Forelimb muscle (tissue), 1 donor: ENCODE results near the gene GFER. TPM values are rescaled to one million over a fixed set of nuclear protein-coding genes. Genes with fewer than 3 reads are reported as not detected.
"Not testable (repeated sequence)": the region's sequence is repeated elsewhere in the genome, so short reads cannot be mapped to it uniquely, and the experiment has no call there.

Experiments
- DNase-seq: peaks from one replicate; pipeline ENCODE4 v3.0.0-alpha.2; 2013; ENCODE audit warnings: low read depth
- polyA plus RNA-seq: library from polyadenylated mRNA; unstranded; fragments of 120-200 nt; gene quantifications from one replicate; pipeline ENCODE4 v1.2.1, GENCODE V29; 2013; ENCODE audit not compliant: insufficient read length

The GFER gene
- polyA plus RNA-seq, 1 donor = 16.2 TPM

DNA sequence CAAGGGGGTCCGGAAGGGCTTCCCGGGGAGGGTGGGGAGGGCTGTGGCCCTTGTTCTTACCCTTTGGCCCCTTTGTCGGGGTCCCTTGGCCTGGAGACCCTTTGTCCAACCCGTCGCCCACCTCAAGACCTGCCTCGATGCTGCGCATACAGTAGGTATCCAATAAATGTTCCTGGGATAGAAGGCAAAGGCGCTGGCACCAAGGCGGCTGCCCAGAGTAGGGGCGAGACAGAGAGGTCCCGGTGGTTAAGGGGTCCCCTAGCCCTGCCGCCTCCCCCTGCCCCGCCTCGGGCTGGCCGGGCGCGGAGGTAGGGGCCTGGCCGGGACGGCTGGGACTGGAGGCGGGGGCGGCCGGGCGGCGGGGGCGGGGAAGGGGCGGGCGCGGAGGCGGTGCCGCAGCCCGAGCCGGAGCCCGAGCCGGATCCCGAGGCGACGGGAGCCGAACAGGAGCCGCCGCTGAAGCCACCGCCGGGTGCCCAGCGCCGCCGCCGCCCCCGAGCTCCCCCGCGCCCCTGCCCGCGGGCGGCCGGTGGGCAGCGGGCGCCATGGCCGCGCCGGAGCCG, 42.5 kb downstream of the GFER start, which contains the start of gene NHERF2:
TSS of gene NHERF2 (plus strand) at position 442 of the 563 bp plus-strand sequence. CDS start at position 546, 104 bp downstream.
- no peak for DNase-seq

DNA sequence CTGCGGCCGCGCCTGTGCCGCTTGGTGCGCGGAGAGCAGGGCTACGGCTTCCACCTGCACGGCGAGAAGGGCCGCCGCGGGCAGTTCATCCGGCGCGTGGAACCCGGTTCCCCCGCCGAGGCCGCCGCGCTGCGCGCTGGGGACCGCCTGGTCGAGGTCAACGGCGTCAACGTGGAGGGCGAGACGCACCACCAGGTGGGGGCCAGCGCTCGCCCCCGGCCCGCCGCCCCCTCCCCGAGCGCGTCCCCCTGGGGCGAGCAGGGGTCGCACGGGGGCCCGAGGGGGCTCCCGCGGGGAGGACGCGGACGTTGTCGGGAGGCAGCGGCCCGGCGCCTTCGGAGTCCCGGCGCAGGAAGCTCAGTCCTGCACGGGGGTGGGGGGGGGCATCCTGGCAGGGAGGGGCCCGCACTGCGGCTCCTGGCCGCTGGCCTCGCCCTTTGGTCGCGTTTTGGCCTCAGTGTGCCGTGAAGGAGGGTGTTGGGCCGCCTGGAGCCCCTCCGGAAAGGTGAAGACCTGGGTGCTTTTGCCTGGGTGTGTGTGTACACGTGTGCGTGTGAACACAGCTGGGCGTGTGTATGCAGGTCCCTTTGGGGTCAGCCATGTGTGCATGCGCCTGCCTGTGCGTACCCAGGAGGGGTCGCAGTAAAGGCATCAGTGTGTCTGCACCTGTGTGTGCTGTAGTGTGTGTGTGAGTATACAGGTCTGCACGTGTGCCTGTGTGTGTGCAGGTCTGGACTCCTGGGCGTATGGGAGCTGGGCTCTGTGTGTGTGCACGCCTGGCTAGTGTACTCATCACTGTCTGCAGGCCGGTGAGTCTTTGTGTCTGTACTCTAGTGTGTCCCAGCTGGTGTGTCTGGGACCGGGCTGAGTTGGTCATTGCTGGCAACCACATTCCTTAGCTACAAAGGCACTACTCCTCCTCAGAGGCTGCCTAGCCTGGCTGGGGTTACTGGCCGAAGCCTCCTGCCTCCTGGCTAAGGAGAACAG, 43.3 kb downstream of the GFER start:
- DNase-seq = no peak

DNA sequence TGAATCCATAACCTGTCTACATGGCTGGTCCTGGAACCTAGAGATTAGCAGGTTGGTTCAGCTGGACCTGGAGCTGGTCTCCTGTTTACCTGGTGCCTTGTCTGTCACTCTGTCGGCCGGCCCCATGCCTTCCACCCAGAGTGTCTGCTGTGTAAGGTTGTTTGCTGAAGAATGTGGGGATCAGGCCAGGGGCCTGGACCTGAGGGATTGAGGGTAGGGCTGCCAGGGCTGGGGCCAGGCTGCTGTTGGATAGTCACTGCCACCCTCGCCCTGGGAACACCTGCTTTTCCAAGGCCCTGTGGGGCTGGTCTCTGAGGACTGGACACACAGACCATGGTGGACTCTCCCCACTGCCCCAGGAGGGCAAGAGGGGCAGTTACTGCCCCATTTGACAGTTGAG, 44.2 kb downstream of the GFER start:
- DNase-seq = no peak

DNA sequence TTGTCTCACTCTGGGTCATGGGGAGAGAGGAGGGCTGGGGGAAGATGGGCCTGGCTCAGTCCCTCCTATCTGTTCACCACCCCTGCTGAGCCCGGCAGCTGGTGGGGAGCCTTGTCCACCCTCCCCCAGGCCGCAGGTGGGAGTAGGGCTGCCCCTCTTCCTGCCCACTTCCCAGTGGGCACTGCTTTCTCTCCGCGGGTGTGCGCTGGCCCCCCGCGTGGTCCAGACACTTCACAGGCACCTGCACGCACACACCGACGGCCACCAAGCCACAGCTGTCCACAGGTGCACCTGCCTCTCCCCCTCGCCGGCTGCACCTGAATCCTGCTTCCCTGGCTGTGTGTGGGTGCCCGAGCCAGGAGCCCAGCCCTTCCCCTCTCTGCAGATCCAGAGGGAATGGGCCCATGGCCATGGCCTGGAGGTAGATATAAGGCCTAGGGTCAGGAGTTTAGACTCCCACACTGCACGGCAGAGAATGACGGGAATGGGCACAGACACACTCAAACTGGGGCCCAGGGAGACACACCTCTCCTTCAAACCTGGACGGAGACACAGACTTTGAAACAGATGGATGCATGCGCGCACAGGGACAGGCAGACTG, 44.7 kb downstream of the GFER start:
- no peak for DNase-seq

DNA sequence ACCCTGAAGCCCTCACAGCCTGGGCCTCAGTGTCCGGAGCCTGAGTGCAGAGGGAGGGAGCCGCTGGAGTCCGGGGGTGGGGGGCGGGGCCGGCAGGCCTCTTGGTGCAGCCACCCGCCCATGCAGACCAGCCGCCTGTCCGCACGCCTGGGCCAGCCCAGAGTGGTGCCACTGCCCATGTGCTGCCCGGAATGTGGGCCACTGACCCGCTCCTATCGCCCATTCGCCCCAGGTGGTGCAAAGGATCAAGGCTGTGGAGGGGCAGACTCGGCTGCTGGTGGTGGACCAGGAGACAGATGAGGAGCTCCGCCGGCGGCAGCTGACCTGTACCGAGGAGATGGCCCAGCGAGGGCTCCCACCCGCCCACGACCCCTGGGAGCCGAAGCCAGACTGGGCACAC, 45.4 kb downstream of the GFER start:
- DNase-seq = no peak

DNA sequence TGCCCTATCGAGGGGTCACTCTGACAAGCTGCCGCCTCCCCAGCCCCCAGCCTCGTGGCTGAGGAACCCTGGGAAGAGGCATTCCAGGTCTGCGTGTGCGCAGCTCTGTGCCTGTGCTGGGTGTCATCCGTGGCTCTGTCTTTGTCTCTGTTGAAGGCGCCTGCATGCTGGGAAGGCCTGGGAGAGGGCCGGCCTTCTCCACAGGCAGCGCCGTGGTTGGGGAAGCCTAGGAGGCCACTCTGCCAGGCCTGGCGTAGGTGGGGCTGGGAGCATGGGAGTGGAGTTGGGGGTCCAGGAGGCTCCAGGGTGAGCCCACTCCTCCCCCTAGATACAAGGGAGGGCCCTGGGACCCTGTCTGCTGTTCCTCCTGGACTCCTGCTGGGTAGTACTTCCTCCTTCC, 46.0 kb downstream of the GFER start:
- DNase-seq = no peak

DNA sequence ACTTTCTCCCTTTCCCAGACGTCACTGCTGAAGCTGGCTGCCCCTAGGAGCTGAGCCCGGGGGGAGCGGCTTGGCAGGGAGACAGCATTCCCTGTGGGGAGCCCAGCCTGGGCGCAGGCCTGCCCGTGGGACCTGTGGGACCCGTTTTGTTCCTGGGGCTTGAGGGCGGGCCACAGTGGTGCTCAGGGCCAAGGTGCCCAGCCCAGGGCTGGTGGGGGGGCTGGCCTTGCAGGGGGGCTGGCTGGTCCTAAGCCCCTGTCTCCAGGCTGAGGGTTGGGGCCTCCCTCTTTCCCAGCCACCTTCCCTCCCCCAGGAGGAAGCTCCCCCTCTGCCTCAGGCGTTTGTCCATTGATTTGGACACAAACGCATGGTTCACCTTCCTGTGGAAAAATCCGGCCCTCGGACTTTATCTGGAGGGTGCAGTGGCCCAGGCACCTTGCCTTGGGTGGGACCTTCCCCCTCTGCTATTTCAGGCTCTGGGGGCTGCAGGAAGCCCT, 47.1 kb downstream of the GFER start:
- DNase-seq = no peak

DNA sequence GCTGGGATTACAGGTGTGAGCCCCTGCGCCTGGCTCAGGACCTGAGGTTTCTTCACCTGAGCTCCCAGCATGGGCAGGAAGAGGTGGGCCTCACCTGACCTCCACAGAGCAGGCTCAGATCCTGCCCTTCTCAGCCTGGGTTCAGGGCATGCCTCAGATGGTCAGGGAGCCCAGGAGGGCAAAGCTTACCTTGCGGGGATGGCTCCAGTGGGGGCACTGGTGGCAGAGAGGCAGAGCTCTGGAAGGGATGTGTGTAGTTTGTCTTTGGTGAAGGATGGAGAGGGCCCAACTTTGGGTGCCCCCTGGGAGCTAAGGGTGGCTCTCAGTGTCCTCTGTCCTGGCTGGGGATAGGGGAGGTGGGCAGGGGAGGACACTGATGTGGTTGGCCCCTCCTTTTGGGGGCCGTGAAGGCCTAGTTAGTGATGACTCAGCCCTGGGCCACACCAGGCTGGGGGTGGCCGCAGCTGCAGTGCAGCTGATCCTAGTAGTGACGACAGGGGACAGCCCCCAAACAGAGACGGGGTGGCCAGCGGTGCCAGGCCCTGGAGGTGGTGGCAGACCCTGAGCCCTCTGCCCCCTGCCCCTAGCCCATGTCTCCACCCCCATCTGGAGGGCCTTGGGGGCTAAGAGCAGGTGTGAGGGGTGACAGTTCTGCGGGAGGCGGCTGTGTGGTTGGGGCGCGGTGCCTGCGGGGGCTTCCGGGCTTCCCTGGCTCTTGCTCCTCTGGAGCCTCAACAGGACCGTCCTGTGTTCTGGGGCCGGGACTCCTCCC, 48.5 kb downstream of the GFER start:
- DNase-seq = no peak

DNA sequence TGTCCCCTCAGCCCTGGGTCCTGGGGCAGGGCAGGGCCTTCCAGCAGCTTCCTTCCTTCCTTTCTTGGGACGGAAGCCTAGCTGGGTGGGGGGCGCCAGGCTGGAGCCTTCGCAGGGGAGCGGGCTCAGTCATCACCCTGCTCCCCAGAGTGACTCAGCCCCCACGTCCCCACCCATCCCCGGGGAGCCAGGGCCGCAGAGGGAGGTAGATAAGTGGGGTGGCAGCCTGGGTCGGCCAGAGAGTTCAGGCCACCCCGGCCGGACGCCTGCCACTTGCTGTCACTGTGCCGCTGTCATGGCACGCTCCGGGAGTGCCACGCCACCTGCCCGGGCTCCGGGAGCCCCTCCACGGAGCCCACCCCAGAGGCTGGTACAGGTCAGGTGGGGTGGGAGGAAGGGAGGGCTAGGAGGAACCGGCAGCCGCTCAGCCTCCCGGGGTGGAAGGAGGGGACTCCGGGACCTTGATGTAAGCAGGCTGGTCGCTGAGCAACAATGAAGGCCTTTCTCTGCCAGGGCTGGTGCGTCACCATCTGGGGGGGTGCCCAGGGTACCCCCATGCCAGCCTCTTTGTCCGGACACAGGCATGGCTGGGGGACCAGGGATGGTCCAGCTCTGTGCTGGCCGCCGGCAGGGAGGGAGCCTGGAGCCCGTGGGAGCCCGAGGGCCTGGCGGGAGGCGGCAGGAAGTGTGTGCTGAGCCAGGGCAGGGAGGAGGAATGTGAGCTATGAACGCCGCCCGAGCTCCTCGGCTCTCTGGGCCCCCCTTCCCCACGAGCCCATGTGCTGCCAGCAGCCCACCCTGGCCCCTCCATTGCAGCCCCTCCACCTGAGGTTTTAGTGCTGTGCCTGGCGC, 49.3 kb downstream of the GFER start:
- no peak for DNase-seq

DNA sequence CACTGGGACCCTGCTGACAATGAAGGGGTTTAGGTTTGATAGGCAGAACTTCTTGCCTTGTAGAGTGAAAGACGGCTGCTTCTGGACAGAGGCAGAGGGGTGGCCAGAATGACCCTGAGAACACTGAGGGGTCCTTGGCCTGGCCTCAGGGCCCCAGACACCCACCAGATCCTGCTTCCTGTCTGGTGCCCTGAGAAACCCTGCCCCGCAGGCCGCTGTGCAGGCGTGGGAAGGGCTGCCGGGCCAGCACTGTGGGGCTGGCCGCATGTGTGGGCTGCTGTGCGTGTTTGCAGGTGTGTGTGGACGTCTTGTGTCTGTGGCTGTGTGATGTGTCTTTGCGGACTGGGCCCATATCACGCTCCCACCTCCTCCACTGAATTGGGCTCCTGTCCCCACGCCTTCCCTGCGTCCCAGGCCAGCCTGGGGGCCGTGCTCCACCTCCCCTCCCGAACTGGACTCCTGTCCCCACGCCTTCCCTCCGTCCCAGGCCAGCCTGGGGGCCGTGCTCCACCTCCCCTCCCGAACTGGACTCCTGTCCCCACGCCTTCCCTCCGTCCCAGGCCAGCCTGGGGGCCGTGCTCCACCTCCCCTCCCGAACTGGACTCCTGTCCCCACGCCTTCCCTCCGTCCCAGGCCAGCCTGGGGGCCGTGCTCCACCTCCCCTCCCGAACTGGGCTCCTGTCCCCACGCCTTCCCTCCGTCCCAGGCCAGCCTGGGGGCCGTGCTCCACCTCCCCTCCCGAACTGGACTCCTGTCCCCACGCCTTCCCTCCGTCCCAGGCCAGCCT, 50.1 kb downstream of the GFER start:
- not testable (repeated sequence) for DNase-seq

DNA sequence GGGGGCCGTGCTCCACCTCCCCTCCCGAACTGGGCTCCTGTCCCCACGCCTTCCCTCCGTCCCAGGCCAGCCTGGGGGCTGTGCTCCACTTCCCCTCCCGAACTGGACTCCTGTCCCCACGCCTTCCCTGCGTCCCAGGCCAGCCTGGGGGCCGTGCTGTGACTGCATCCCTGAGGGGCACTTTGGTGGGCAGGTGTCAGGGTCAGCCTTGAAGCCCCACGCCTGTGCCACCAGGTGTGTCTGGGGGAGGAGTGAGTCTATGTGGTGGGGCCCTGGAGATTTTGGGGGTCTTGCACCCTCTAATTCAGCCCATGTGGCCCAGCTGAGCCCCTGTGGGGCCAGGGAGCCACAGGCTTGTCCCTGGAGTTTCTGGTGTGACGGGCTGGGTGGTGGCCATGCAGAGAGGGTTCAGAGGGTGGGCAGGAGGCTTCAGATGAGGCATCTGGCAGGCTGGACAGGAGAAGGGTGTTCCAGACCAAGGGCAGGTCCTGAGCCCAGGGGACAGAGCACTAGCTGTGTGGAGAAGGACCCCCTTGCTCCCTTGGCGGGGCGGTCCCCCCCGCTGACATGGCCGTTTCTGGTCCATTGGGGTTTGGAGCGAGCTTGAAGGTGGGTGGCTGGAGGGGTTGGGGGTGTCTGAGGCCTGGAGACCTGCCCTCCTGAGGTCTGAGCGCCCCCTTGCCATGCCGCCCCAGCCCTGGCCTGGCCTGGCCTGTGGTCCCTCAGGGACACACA, 50.9 kb downstream of the GFER start:
- DNase-seq = no peak

DNA sequence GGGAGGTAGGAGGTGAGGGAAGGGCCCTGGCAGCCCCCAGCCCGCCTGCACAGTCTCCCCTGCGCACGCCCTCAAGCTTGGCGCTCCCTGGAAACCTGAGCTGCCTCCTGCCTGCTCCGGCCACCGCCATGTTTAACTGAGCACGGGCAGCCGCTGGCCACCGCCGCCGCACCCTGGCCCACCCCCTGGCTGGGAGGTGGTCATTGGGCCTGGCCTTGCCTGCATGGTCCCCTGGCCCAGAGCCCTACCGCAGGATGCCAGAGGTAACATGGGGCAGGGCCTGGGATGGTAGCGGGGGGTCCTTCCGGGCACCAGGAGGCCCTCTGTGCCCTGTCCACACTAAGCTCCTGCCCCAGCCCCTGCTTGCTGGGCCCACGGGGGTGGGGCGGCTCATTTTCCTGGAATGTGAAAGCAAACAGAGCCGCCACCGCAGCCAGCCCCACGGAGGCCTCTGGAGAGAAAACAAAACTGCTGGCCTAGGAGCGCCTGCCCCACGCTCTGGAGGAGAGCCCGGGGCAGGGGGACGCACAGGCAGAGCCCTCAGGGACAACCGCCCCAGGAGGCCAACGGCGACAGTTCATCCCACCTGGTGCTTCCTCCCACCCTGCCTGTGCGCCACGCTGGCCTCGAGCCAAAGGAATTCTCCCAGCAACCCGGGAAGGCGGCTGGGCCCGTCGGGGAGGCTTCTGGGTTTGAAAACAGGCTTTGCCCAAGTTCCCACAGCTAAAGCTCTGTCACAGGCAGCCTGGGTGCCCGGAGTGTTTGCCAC, 51.6 kb downstream of the GFER start:
- no peak for DNase-seq

DNA sequence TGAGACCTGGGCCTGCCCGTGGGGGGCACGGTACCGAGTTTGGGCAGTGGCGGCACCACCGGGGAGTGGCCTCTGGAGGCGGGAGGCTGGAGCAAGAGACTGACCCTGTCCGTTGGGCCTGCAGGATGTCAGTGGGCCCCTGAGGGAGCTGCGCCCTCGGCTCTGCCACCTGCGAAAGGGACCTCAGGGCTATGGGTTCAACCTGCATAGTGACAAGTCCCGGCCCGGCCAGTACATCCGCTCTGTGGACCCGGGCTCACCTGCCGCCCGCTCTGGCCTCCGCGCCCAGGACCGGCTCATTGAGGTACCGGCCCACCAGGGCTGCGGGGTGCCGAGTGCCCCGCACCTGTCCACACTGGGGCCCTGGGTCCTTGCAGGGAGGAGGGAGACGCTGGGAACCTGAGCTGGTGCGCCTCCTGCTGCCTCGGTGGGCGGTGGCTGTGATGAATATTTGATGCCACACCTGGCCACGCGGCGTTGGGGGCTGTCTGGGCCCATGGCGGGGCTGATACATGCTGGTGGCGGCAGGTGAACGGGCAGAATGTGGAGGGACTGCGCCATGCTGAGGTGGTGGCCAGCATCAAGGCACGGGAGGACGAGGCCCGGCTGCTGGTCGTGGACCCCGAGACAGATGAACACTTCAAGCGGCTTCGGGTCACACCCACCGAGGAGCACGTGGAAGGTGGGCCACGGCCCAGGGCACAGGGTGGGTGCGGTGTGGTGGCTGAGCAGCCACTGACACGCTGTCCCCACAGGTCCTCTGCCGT, 52.4 kb downstream of the GFER start:
- DNase-seq = no peak

DNA sequence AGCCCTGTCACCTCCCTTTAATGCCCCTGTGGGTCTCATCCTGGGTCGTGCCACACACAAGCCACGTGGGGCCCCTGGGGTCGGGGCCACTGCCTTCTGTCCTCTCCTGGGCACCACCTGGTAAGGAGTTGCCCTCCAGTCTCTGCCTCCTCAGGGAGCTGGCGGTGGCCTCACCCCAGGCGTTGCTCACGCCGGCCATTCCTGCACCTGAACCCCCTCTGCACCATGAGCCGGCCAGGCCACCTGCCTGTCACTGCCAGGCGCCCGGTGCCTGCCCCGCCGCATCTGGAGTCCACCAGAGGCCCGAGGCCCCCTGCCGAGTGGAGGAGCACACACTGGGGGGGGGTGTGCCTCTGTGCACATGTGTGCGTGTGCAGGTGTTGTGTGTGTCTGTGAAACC, 53.1 kb downstream of the GFER start:
- DNase-seq = no peak
